Right lobe of liver (tissue), 4 donors: Measurements from ENCODE around the gene PRR15L.

Experiments used
- CTCF ChIP-seq, 4 donors: fragments of 200-600 bp in 3 of 4; fragments of 450-650 bp in 1 of 4; IDR thresholded peaks; one replicate each; pipeline versions ENCODE4 v1.5.1 to v1.8.0; 2016 to 2022; ENCODE audit warnings: antibody characterized with exemption in 4 of 4, mild to moderate bottlenecking in 2 of 4
- POLR2A ChIP-seq: fragments of 450-650 bp; IDR thresholded peaks from one replicate; pipeline ENCODE4 v1.6.1; 2017; ENCODE audit warnings: antibody characterized with exemption, mild to moderate bottlenecking
- donor health status: DM: no; HTN: no; CAD: no.
- donor health status: DM: no; HTN: no; CAD: no.
- donor health status: DM: no; HTN: yes; CAD: no.

DNA sequence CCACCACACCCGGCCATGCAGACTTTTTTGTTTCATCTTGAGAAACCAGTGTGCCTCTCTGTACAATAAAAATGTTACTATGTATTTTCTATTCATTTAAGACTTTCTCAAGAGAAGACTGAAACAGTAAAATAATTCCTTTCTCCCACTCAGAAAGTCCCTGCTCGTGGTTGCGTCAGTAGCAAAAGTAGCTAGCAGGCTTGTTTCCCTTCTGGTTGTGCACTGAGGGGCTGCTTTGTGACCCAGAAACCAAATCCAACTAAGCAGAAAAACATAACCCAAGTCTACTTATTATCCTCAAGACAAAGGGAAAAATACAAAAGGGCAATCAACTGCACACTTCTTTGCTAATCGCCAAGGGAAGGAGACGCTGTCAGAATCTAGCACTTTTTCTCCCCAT lies 19.7 kb downstream of the PRR15L start:
- no peak for TF ChIP-seq POLR2A
- TF ChIP-seq CTCF (IDR thresholded peaks at IDR 0.05): no peak
